HK-2 (cell line): ENCODE results near the gene SLC23A2.
A peak's percentile ranks its signal among the peaks of the same experiment; 100 is the strongest.

Experiments used
- DNase-seq: peaks from one replicate; pipeline ENCODE4 v3.0.0-alpha.2; 2018; ENCODE audit not compliant: unreplicated experiment

SLC23A2 gene

DNA sequence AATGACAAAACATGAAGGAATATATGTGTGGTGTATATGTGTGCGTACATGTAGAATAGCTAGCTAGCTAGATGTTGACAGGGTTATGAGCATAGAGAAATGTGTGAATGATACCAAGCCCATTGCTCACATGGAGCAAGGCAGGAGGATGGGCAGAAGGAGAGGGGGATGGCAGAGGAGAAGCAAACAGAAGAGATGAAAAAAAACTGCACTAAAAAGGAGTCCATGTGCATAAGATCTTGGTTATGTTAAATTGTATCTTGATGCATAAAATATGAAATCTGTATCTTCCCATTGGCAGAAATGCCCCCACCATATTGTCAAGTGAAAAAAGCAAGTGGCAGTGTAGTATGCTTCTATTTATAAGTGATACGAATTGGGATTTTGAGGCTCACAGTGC lies 154.5 kb downstream of the SLC23A2 start:
- DNase-seq: no peak

DNA sequence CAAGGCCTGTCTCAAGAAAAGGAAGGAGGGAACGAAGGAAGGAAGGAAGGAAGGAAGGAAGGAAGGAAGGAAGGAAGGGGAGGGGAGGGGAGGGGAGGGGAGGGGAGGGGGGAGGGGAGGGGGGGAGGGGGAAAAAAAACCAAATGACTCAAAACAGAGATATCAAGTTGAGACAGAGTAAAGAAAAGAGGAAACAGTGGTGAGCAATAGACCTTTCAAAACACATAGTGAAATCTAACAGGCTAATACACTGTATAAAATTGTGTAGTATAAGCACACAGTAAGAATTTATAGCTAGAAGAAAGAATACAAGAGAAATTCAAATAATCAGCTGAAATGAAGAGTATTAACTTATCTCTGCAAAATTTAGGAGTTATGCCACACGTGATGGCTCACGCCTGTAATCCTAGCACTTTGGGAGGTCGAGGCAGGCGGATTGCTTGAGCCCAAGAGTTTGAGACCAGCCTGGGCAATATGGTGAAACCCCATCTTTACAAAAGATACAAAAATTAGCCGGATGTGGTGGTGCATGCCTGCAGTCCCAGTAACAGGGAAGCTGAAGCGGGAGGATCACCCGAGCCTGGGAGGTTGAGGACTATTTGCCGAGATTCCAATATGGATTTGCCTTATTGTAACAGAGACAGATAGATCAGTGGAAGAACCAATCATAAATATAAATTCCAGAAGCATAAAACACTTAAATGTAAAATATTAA lies 156.4 kb downstream of the SLC23A2 start:
- DNase-seq: no peak

DNA sequence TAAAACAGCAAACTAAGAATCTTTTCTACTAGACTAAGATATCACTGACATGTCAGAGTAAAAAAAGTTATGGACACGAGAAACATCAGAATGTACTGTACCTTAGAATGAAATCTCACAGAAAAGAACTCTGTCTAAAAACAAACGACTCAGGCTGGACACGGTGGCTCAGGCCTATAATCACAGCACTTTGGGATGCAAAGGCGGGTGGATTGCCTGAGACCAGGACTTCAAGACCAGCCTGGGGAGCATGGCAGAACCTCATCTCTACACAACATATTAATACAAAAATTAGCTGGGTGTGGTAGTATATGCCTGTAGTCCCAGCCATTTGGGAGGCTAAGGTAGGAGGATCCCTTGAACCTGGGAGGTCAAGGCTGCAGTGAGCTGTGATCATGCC lies 157.0 kb downstream of the SLC23A2 start:
- no peak for DNase-seq

DNA sequence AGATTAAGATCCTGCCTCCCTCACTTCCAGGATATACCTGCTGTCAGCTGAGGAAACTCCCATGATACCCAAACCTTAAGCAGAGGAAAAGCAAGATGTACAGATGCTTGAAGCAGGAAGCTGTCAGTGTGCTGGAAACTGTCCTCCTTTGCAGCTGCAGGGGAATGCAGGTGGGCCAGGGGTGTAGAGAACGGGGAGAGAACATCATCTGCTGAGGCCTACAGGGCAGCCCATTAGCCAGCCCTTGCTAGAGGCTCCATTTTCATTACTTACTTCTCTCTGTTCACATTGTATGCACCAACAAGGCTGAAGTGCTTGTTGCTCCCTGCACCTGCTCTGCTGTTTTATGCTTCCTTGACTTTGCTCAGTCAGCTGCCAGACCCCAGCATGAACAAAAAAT lies 160.5 kb downstream of the SLC23A2 start:
- no peak for DNase-seq

DNA sequence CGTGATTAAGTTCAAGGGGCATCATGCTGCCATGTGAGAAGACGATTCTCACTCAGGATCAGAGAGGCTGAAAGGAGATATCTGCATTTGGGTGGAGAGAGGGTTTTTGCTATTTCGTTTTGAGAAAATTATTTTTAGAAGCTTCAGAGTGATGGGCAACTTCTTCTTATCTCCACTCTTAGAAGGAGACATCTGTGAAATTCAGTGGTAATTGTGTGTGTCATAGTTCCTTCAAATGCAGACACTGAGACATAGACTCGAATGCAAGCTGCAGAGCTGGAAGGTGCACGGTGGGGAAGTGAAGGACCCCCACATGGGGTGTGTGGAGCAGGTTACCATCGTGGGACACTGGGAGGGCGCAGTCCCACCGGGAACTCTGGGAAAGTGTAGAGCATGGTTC lies 162.8 kb downstream of the SLC23A2 start:
- DNase-seq: no peak

DNA sequence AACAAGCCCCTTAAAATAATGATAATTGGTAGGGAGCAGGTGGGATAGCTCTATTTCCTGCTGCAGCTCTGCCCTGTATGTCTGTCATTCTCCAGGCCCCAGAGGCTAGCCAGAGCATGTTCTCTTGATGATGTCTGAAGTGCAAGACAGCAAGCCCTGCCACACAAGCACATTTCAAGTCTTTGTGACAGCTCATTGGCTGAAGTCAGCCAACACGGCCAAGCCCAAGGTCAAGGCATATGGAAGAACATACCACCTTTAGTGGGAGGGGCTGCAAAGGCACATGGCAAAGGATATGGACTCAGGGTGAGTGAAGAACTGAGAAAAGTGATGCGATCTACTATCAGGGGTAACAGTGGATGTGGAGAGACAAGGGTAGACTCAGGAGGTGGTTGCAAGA lies 163.6 kb downstream of the SLC23A2 start:
- no peak for DNase-seq

DNA sequence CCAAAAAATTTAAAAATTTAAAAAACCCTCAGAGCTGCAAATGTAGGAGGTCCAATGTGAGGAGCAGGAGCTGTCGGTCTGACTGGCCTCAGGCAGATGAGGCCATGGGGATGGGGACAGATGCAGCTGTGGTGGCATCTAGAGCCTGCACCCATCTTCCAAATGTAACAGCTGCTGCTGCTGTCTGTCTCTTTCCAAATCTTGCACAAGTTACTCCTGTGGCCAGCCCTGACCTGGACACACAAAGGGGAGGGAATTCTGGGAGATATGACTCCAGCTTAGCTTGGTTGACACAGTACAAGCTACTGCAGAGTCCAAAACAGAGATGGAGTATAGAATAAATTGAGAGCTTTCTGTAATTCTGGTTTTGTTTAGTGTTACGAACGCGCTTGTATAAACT lies 164.4 kb downstream of the SLC23A2 start:
- no peak for DNase-seq

DNA sequence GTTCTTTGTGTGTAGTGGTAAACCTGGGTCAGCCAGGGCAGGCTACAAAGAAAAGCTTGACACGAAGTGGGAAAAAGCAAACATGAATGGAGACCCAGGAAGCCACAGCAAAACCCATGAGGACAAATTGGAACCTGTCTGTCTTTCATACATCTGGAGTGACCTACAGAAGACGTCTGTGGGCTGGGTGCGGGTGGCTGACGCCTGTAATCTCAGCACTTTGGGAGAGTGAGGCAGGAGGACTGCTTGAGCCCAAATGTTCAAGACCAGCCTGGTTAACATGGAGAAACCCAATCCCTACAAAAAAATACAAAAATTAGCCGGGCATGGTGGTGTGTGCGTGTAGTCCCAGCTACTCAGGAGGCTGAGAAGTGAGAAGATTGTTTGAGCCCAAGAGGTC lies 164.8 kb downstream of the SLC23A2 start:
- DNase-seq: no peak

DNA sequence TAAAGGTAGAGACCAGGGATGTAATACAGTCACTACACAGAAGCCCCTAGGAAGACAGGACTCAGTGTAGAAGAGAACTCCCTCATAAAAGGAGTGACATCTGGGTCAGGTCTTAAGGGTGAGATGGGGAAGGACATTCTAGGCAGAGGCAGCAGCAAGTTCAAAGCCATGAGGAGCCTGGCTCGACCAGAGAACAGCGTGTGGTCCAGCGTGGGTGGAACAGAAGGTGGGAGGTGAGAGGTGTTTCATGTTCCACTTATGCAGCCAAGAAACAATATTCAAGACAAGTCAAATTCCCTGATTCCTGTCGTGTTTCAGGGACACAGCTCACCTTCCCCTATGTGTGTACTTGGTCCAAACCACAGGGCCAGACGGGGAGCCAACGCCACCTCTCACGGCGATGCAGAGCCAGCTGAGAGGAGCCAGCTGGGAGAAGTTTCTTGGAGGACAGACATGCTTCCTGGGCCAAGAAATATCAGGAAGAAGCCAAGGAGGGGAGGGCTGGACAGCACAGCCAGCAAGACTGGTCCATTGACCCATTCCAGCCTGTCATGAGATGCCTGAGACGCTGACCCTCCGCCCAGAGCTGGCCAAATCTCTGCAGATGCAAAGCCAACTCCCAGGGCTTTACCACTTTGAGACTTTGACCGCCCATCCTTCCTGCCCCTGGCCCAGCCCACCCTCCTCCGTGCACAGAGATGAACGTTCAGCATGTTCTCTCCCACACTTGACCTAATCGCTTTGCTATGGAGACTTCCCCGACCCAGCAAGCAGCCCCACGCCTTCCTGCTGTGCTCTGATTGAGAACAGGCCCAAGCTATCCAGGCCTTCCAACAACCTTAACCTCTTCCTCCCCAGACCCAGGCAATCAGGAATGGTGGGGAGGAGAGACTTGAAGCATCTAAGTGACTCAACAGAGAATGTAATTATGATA lies 165.8 kb downstream of the SLC23A2 start:
- DNase-seq: no peak

DNA sequence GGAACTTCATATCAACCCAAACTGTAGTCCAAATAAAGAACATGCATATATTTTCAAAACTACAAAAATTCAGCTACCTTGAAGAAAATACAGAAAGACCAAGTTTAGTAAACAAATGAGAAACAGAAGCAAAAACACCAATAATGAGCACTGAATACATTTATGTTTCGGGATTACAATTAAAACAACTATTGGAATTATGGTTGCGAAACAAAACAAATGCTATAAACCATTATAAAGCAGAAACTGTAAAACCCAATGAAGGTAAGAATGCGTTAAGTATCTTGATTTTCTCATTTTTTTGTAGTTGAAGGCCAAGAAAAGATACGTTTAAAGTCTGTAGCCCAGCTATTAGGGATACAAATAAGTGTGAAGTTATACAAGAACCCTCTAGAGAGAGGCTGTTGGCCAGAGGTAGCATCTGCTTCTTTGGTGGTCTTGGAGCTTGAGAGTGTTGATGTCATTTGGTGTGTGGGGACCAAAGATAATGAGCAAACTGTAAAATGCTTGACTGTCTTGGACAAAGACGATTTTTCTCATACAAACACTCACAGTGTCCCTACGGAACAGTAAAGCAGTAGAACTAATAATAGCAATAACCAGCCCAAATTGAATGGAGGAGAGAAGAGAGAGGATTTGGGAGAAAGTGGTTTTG lies 168.1 kb downstream of the SLC23A2 start:
- no peak for DNase-seq

DNA sequence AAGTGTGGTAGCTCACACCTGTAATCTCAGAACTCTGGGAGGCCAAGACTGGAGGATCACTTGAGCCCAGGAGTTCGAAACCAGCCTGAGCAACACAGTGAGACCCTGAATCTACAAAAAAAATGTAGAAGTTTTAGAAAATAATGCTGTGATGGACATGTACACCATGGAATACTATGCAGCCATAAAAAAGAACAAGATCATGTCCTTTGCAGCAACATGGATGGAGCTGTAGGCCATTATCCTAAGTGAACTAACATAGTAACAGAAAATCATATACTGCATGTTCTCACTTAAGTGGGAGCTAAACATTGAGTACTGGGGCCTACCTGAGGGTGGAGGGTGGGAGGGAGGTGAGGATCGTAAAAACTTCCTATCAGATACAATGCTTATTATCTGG lies 168.8 kb downstream of the SLC23A2 start:
- DNase-seq: no peak

DNA sequence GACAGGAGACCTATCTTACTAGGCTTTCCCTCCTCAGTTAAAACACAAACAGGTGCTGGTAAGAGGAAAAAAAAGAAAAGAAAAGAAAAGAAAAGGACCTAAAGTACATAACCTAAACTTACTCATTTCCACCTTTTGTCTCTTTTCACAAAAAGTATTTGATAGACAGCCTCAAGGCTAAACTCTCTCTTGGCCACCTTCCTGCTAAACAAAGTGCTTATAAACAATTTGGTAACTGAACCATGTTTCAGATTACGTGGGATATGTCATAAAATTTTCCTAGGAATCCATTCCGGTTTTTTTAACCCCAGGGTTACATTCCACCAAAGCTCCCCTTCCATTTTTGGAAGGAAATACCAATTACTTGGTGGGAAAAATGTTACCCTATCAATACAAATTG lies 170.6 kb downstream of the SLC23A2 start:
- no peak for DNase-seq

DNA sequence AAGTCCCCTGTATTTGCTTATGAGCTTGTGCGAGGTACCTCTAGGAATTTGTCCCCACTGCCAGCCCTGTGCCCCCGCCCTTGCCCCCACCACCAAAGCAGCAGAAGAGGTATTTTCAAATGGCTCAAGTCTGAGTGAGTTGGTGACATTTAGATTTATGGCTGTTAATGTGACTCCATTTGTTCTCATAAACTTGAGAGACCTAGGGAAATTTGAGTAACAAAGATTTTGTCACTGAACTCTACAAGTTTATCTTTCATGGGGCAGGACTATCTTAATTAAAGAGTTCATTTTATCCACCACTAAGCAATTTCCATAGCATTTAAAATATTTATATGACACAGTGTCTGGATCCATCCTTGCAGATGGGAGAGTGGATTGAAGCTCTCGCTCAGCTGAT lies 171.1 kb downstream of the SLC23A2 start:
- no peak for DNase-seq

DNA sequence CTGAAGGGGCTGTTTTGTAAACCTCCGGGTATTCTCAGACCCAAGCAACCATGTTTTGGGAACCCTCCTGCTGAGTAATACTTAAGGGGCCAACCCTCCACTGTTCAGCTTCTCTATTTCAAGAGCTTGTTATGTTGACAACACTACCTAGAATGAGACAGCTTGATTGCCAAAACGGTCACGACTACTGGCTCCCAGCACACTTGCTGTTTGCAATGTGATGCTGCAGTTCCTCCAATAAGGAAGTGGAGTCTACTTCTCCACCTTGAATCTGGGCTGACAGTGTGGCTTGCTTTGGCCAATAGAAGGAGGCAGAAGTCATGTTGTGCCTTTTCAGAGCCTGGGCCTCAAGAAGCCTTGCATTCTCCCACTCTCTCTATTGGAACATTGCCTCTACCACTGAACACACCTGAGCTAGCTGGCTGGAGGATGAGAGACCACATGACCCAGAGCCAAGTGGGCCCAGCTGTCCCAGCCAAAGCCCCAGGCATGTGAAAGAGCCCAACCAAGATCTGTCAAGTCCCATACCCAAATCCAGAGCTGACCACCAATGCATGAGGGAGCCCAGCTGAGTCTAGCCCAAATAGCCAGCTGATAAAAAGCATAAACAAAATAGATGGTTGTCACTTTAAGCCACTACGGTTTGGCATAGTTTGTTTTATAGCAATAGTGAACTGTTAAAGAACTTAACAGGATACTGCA lies 171.6 kb downstream of the SLC23A2 start:
- DNase-seq: no peak

DNA sequence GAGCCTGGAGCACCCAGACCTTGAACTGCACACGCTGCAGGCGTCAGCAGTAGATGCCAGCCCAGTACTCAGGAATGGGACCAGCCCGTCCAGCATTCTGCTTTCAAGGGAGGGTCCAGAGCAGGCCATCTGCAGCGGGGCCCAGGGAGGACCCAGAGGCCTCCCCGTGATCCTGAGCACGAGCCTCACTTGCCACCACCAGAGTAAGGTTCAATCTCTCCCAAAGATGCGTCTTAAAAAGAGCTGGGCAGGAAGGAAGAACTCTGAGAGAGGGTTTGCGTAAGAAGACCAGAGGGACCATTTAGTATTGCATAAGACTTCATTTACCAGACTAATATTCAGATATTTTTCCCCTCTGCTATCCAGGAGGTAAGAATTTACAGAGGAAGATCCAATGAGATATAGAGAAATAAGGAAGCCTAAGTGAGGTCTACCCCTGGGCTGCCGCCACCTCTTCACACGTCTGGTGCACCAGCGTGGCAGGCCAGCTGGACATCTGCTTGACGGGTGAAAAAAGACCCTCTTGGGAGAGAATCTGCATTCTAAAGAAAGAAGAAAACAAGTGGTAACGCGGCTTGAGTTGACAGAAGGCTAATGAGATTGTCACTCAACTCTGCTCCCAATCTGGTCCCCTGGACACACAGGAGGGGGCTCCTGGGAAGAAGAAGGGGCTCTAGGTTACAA lies 172.3 kb downstream of the SLC23A2 start:
- no peak for DNase-seq

DNA sequence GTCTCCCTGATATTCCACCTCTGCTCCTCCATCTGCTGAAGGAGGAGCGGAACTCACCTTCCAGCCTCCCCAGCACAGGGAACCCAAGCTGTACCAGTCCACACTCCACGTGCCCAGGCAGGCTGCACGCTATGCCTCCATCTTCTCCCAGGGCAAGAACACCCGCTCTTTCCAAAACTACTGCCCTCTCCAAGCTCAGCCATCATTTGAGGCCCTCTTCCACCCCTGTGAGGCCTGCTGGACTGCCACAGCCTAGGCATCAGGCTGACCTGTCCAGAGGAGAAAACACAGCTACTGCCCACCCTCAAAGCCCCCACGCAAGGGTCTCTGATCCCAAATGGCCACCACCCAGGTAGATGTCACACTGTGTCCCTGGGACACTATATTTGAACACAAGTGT lies 179.7 kb downstream of the SLC23A2 start:
- no peak for DNase-seq

DNA sequence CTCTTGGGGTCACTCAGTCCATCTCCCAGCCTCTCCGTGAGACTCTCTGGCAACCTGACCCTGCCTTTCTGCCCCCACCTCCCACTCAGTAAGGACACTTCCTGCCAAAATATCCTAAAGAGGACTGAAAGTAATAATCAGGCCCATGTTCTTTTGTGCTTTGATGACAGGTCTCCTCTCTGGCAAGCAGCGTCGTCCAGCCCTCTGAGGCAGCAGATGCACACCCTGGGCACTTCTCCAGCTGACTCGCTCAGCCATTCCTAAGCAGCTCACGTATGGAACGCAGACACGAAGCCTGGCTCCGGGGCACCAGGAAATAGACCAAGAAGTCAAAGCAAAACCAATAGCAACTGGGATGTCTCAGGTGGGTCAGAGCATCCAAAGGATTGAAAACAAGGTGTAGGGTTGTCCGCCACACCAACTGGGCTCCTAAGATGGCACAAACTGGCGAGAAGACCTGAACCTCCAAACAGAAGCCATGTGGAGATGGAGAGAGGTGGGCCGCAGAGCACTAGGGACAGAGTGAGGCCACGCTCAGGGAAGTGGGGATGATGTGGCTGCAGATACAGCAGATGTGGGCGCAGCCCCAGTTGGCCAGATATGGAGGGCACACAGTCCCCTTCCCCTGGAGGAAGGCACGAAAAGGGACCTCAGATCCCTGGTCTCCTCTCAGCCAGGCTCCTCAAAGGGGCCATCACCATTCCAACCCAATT lies 180.3 kb downstream of the SLC23A2 start:
- peak; percentile 66 for DNase-seq

DNA sequence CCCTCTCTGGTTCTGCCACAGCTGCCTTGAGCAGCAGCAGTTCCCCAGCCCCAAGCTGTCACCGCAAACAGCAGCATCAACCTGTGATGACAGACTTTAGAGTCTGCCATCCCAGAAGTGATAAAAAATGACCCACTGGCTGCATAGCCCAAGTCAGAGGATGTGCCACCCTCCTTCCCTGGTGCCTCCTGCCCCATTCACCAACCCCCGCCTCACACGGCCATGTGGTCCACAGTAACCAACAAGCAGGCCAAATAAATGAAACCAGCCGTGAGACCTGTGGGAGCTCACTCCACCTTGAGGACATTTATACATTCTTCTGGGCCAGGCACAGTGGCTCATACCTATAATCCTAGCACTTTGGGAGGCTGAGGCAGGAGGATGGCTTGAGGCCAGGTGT lies 181.4 kb downstream of the SLC23A2 start:
- DNase-seq: no peak

DNA sequence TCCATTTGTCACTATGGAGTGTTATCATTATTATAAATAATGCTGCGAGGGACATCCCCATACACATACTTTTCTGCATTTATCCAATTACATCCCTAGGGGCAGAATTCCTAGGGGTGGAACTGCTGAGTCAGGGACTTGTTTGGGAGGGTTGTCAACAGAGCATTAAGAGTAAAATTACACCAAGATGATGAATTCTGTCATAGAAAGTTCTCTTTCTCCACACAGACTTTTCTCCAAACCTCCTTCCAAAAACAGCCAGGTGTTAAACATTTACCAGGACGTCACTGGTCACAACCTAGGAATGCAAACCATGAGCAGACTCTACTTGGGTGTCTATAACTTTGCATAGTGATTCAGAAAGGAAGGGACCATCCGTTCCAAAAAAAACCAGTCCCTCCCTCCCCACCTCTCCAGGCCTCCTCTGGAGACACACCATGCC lies 184.1 kb downstream of the SLC23A2 start:
- DNase-seq: peak; percentile 75

DNA sequence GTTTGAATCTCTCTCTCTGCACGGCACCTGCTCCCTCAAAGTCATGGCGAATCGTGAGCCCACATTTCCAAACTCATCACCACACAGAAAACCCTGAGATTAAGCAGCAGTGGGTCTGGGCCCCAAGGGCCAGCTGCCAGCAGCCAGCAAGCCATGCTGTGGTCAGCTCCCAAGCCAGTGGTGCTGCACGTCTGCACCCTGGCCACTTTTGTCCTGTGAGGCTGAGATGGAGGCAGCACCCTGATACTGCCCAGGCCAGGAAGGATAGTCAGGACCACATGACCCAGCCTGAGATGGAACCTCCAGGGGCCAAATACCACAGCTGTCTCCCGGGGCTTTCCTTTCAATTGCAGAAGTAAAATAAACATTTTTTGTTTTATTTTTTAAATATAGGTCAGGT lies 185.7 kb downstream of the SLC23A2 start:
- DNase-seq: no peak
